ACC112 (cell line): ENCODE results near the gene CFAP43.
"Not testable (repeated sequence)": the region's sequence is repeated elsewhere in the genome, so short reads cannot be mapped to it uniquely, and the experiment has no call there.

Source experiments
- H2AFZ ChIP-seq: fragments of 200-600 bp; sonication (generic); one replicate; pipeline ENCODE4 v1.6.0; 2017; ENCODE audit warnings: antibody characterized with exemption, low read length; ENCODE audit not compliant: unreplicated experiment
- H3K27ac ChIP-seq: fragments of 200-600 bp; sonication (generic); 2 replicates; pipeline ENCODE4 v1.5.1; 2014; ENCODE audit warnings: low read depth, mild to moderate bottlenecking, antibody characterized with exemption, low read length, moderate library complexity
- H3K27me3 ChIP-seq: fragments of 200-600 bp; sonication (generic); 2 replicates; pipeline ENCODE4 v1.6.1; 2014; ENCODE audit warnings: mild to moderate bottlenecking, antibody characterized with exemption, low read length, moderate library complexity, mixed read lengths; ENCODE audit not compliant: insufficient read depth
- H3K36me3 ChIP-seq: fragments of 200-600 bp; sonication (generic); 2 replicates; pipeline ENCODE4 v1.6.1; 2016; ENCODE audit warnings: mild to moderate bottlenecking, antibody characterized with exemption, low read length, moderate library complexity, mixed read lengths; ENCODE audit not compliant: insufficient read depth
- H3K4me1 ChIP-seq: fragments of 200-600 bp; sonication (generic); one replicate; pipeline ENCODE4 v1.6.1; 2016; ENCODE audit warnings: low read length, mixed read lengths; ENCODE audit not compliant: insufficient read depth, unreplicated experiment, control insufficient read depth
- H3K4me3 ChIP-seq: fragments of 200-600 bp; sonication (generic); 2 replicates; pipeline ENCODE4 v1.5.1; 2014; ENCODE audit warnings: mild to moderate bottlenecking, low read depth, low read length
- H3K79me2 ChIP-seq: fragments of 200-600 bp; sonication (generic); one replicate; pipeline ENCODE4 v1.6.0; 2016; ENCODE audit warnings: low read length; ENCODE audit not compliant: control insufficient read depth, unreplicated experiment, insufficient read depth

Gene CFAP43

DNA sequence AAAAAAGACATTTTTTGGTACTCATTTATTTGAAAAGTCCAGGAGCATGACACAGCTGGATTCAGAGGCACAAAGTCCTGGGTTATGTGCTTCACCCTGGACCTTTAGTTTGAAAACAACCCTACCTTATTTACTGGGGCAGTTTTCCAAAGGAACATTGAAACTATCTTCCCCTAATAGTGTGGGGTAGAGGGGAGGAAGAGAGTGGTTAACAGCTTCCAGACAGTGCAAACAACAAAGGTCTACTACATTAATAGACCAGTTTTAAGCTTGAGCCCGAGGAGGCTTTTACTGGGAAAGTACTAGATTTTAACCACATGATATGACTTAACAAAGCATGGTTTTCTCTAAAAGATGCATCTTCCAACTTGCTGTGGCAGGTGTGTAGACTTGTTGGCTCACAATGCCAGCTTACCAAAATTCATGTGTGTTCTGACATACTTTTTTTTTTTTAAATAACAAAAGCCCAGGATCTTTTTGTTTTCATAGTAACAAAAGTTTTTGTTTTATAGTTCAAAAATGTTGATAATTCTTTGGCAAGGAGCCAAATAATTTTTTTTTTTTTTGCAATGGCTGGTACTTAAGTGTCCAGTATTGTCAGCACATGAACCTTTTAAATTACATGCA, 24.3 kb upstream of the CFAP43 start:
- H2AFZ ChIP-seq: no peak overlapping the region
- H3K27ac ChIP-seq: peak overlapping the region; percentile 96
- H3K27me3 ChIP-seq: no peaks in the 10 kb centered on the region
- H3K36me3 ChIP-seq: peaks cover 25% of the 10 kb centered on the region
- peaks cover 58% of the 10 kb centered on the region for H3K4me1 ChIP-seq
- peak overlapping the region; percentile 81 for H3K4me3 ChIP-seq
- H3K79me2 ChIP-seq: peaks cover 64% of the 10 kb centered on the region

DNA sequence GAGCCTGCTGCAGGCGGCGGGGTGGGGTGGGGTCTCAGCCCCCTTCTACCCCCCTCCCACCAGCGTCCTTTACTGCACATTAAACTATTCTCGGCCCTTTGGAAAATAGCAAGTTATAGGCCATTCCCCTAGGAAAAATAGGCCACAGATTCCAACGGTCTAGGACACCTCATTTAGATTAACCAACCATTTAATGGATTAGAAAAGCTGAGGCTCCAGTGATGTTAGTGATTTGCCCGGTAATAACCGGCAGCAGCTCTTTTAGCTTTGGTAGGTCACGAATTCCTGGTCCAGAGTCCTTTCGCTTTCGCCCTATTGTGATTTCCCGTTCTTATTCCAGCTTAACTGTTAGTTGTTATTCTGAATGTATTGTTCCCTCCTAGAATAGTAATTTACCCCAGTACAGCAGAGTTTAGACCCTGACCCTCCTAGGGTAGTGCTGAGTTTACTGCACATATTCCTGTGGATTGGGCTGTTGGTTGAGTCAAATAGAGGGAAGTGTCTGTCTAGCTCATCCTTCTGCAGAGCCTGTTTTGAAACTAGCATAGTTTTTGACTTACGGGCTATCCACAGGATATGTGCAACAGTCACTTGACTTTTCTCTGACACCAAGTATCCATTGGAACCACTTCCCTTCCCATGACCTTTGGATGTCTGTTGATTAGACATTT, 23.3 kb upstream of the CFAP43 start:
- peak overlapping the region; percentile 96 for H3K27ac ChIP-seq

DNA sequence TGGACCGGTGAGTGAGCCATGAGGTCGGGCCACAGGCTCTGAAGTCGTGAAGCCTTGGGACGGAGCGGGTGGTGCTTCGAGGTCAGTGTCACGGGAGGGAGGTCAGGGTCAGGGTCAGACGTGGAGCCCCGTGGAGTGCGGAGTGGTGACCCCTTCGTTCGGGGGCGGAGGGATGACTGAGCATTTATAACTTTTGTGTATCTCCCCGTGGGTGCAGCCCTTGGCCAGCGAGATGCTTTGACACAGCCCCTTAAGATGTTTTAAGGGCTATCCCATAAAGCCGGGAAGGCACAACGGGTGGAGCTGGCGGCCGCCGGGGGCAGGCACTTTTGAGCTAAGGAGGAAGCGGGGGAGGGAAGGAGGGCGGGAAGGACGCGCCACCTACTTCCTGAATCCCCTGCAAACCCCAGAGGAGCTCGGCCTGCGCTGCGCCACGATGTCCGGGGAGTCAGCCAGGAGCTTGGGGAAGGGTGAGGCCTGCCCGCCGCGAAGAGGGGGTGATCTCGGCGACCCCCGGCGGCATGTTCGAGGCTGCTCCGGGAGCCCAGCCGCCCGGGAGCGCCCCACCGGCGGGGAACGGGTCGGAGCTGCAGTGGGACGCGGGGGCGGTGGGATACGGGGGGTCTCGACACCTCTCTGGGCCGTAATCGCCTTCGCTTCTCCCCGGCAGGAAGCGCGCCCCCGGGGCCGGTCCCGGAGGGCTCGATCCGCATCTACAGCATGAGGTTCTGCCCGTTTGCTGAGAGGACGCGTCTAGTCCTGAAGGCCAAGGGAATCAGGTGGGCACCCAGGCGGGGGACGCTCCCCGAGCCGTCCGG, 22.5 kb upstream of the CFAP43 start, which contains the start of gene GSTO1:
Gene GSTO1, plus strand, starts transcription at position 400 of the 818 bp plus-strand sequence. Its CDS starts 37 bp downstream, at position 437.
- Histone ChIP-seq H3K4me3 (peak within 1 kb of the TSS; percentile 81), H2AFZ (peak within 1 kb of the TSS; percentile 82), H3K36me3 (peaks cover 18% of the 10 kb centered on the region), H3K79me2 (peaks cover 56% of the 10 kb centered on the region), H3K27me3 (no peaks in the 10 kb centered on the region), H3K27ac (peak within 1 kb of the TSS; percentile 96), H3K4me1 (peaks cover 40% of the 10 kb centered on the region)

More for the DNA sequence above, 23.3 kb upstream of the CFAP43 start:
- Histone ChIP-seq H3K79me2 (peaks cover 56% of the 10 kb centered on the region), H3K4me3 (peak overlapping the region; percentile 81), H3K27me3 (no peaks in the 10 kb centered on the region), H2AFZ (peak overlapping the region; percentile 39), H3K4me1 (peaks cover 48% of the 10 kb centered on the region), H3K36me3 (peaks cover 18% of the 10 kb centered on the region)

- peak overlapping the region; percentile 82 for H2AFZ ChIP-seq
- peak overlapping the region; percentile 96 for H3K27ac ChIP-seq
- H3K27me3 ChIP-seq: no peaks in the 10 kb centered on the region
- peaks cover 31% of the 10 kb centered on the region for H3K4me1 ChIP-seq
- peak overlapping the region; percentile 81 for H3K4me3 ChIP-seq
- H3K36me3 ChIP-seq: peaks cover 15% of the 10 kb centered on the region
- peaks cover 47% of the 10 kb centered on the region for H3K79me2 ChIP-seq
Observed at GRCh38 chr10:104253606-104254410, 21.6 kb upstream of the CFAP43 start.

- Histone ChIP-seq H2AFZ (no peak overlapping the region), H3K27ac (no peak overlapping the region), H3K4me1 (peaks cover 24% of the 10 kb centered on the region), H3K36me3 (peaks cover 11% of the 10 kb centered on the region), H3K79me2 (peaks cover 40% of the 10 kb centered on the region), H3K4me3 (no peak overlapping the region), H3K27me3 (no peaks in the 10 kb centered on the region)
Observed at GRCh38 chr10:104253106-104253505, 20.9 kb upstream of the CFAP43 start.

DNA sequence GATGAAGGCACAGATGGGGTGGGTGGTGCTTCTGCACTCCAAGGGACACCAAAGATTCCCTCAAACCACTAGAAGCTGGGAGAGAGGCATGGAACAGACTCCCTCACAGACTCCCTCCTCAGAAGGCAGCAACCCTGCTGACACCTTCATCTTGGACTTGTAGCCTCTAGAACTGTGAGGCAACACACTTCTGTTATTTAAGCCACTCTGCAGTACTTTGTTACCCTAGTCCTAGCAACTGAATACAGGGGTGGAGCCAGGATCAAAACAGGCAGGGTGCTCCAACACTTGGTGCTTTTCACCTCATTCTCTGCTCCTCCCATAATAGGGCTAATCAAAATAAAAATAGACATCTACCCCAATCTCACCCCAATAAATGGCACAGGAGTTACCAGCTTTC, 20.2 kb upstream of the CFAP43 start:
- H3K36me3 ChIP-seq: peaks cover 4% of the 10 kb centered on the region; the same call in 1 of the 2 replicates
- H3K79me2 ChIP-seq: peaks cover 32% of the 10 kb centered on the region
- no peak overlapping the region for H2AFZ ChIP-seq
- no peak overlapping the region for H3K4me3 ChIP-seq
- no peak overlapping the region for H3K27ac ChIP-seq
- H3K27me3 ChIP-seq: no peaks in the 10 kb centered on the region
- H3K4me1 ChIP-seq: peaks cover 17% of the 10 kb centered on the region

DNA sequence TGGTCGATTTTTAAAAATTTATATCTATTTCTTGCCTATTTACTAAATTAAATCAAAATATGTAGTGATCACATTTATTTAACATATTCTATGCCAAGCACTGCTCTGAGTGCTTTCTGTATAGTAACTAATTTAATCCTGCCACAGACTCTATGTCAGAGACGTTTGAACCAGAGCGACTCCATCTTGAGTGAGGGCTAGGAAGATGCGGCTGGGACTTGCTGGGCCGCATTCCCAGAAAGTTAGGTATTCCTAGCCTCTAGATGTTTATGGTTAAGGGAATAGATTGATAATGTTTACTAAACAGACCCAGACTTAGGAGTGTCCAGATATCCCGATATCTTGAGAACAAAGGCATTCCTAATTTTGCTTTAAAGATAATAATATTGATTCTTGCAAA, 19.3 kb upstream of the CFAP43 start:
- Histone ChIP-seq H3K27ac (no peak overlapping the region), H3K79me2 (peaks cover 23% of the 10 kb centered on the region), H3K27me3 (no peaks in the 10 kb centered on the region), H2AFZ (no peak overlapping the region), H3K4me3 (no peak overlapping the region), H3K36me3 (no peaks in the 10 kb centered on the region), H3K4me1 (peaks cover 10% of the 10 kb centered on the region)

DNA sequence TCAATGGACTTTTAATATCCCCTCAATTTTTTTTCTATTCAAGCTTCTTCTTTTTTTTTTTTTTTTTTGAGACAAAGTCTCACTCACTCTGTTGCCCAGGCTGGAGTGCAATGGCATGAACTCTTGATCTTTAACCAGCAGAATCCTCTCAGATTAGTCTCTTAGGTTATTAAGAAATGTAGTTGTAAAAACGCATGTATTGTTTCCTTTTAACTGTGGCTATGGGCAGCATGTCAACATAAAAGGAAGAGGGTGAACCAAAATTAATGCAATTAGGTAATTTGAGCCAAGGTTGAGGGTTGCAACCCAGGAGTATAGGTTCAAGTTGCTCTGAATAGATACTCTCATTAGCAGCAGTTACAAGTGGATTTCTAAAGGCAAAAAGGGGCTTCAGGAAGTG, 18.2 kb upstream of the CFAP43 start:
- peaks cover 10% of the 10 kb centered on the region for H3K4me1 ChIP-seq
- no peaks in the 10 kb centered on the region for H3K36me3 ChIP-seq
- peaks cover 12% of the 10 kb centered on the region for H3K79me2 ChIP-seq
- no peak overlapping the region for H2AFZ ChIP-seq
- H3K27me3 ChIP-seq: no peaks in the 10 kb centered on the region
- no peak overlapping the region for H3K4me3 ChIP-seq
- no peak overlapping the region for H3K27ac ChIP-seq

- H3K36me3 ChIP-seq, H3K27ac ChIP-seq, H2AFZ ChIP-seq, H3K4me1 ChIP-seq, H3K27me3 ChIP-seq, H3K79me2 ChIP-seq, H3K4me3 ChIP-seq: not testable (repeated sequence)
Observed at GRCh38 chr10:104248931-104249330, 16.8 kb upstream of the CFAP43 start.

DNA sequence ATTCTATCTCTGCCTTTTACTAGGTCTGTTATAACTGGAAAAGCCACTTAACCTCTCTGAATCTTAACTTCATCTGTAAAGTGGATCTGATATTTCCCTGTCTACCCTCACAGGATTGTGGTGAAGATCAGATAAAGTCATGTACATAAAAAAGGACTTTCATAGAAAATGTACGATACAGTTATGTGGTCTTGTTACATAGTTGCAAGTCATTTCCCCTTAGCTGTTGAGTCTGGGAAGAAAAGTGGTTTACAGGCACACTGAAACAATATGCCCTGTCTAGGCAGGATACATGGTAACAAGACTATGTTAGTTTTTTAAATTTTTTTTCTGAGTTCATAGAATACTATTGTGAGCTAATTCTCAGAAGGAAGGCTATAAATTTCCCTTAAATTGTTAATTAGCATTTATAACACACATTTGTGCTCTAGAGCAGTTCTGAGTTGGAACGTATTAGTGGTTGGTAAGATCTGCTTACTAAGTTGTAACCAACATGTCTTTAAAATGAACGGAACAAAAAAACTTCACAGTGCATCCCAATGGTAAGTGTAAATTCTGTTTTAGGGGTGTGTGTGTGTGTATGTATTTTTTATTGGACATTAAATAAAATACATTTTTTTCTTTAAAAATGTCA, 15.5 kb upstream of the CFAP43 start:
- Histone ChIP-seq H3K27ac (peak overlapping the region; percentile 24; the same call in 1 of the 2 replicates), H3K79me2 (no peaks in the 10 kb centered on the region), H3K4me3 (no peak overlapping the region), H2AFZ (no peak overlapping the region), H3K27me3 (no peaks in the 10 kb centered on the region), H3K4me1 (no peaks in the 10 kb centered on the region), H3K36me3 (no peaks in the 10 kb centered on the region)
